COLO668 (cell line): ENCODE data around the gene METTL23.
A peak's percentile ranks its signal among the peaks of the same experiment; 100 is the strongest.
"Not testable (repeated sequence)": the region's sequence is repeated elsewhere in the genome, so short reads cannot be mapped to it uniquely, and the experiment has no call there.

Experiments used
- DNase-seq: peaks from one replicate; lab custom pipeline; 2025; ENCODE audit not compliant: unreplicated experiment; lab: John Stamatoyannopoulos, UW

METTL23 gene

GRCh38 chr17:76713765-76714164 is 12.9 kb upstream of the METTL23 start:
- no peak for DNase-seq

DNA sequence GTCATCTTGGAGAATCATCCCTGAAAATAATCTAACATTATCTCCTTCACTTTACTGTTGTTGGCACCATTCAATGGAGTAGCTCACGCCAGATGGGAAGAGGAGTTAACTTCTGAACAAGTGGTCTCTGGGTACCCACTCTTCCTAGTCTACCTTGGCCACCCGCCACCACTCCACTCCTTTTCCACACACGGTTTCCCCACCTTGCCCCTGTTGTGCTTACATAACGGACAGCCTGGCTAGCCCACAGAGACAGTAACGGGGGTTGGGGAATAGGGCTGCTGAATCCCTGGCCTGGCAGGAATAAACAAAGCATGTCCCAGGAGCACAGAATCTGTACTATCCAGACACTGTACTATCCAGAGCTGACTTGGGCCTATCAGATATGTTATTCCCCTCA is 12.3 kb upstream of the METTL23 start:
- DNase-seq = no peak

DNA sequence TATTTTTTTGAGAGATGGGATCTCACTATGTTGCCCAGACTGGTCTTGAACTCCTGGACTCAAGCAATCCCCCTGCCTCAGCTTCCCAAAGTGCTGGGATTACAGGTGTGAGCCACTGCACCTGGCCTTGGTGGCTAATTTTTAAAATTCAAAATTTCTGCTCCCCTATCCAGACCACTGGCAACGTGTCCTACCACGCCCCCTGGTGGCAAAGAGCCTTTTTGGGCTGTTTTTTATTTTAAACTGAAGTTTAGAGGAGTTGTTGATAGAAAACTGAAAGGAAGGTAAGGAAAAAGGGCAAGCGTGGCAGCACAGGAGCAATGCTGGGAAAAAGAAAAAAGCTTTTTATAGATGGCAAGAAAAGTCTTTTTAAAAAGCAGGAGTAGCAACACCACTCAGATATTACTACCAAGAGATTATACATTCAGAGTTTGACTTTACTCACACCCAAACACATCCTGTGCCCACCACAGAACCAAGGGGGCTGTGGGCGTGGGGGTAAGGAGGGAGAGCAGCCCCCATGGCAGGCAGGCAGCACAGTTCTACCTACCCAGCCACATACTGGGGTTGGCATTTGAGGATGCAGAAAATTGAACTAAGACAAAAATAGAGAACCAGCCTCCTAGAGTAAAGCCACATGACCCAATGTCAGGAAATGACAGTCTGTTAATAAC is 11.7 kb upstream of the METTL23 start:
- DNase-seq = peak; percentile 8

DNA sequence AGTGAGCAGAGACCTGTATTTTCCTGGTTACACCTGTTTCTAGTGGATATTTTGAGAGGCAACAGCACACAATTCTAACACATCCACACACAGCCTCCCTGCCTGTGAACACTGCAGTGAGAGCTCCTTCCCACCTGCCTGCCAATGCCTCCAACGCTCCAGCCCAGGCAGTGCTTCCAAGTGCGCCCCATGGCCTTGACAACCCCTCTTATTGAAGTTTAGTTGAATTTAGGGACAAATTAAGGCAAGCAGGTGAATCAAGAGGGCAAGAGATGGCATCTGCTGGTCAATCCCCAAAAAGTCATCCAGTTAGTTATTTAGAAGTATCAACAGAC is 11.2 kb upstream of the METTL23 start:
- no peak for DNase-seq

DNA sequence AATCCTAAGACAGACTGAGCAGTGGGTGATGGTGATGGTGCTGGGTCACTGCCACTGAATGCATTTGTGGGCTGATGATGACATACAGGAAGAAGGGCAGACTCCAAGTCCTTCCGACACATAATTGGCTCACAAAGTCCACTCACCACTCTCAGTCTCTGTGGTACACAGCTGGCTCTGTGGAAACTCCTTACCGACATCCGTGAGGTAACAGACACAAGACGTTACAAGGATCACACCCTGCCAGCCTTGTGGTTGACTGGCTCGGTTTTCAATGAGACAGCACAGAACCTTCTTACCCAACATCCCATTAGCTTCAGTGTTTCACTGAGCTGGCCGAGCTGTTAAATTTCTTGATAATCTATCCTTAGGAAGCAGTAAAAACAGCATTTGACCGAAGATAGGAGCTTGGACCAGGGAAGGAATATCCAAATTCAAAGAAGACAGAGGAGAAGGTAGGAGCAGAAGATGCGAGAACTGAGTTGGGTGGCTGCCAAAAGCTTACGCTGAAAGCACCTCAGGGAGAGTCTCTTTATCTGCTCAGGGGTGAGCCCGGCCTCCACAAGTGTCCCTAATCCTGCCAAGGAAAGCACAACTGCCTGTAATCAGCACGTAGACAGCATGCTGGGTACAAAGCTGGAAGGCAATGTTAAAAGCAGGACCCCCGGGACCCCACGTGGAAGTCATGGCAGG is 10.3 kb upstream of the METTL23 start:
- no peak for DNase-seq

- no peak for DNase-seq
Measured at GRCh38 chr17:76716839-76717215, 9.8 kb upstream of the METTL23 start.

- no peak for DNase-seq
Measured at GRCh38 chr17:76718516-76718915, 8.1 kb upstream of the METTL23 start.

- no peak for DNase-seq
Measured at GRCh38 chr17:76720211-76720610, 6.4 kb upstream of the METTL23 start.

- DNase-seq = no peak
Measured at GRCh38 chr17:76720941-76721340, 5.7 kb upstream of the METTL23 start.

GRCh38 chr17:76721463-76721862 is 5.2 kb upstream of the METTL23 start:
- no peak for DNase-seq

DNA sequence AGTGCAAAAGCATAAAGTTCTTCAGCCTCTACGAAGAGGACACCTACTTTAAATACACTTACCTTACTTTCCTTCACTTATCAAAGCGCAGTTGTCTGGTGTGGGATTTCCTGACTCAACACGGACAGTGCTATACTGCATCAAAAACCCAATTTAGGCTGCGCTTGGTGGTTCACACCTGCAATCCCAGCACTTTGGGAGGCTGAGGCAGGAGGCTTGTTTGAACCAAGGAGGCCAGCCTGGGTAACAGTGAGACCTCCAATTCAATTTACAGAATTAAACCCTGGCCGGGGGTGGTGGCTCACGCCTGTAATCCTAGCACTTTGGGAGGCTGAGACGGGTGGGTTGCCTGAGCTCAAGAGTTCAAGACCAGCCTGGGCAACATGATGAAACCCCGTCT is 4.4 kb upstream of the METTL23 start:
- DNase-seq = no peak

GRCh38 chr17:76722977-76723376 is 3.7 kb upstream of the METTL23 start:
- DNase-seq = not testable (repeated sequence)

DNA sequence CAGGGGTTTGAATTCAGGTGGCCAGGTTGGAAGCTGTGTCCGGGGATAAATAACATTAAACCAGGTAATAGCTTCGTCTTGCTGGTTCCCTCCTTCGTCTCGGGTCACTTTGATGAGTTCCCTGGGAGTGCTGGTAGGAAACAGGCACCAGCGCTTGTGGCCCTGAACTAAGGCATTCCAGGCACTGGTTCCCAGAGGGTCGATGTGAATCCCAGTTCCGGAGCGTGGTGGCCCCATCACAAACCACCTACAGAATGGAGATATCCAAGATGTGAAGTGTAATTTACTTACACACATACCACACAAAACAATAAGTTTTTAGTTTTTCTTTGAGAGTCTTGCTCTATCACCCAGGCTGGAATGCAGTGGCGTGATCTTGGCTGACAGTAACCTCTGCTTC is 2.8 kb upstream of the METTL23 start:
- no peak for DNase-seq

DNA sequence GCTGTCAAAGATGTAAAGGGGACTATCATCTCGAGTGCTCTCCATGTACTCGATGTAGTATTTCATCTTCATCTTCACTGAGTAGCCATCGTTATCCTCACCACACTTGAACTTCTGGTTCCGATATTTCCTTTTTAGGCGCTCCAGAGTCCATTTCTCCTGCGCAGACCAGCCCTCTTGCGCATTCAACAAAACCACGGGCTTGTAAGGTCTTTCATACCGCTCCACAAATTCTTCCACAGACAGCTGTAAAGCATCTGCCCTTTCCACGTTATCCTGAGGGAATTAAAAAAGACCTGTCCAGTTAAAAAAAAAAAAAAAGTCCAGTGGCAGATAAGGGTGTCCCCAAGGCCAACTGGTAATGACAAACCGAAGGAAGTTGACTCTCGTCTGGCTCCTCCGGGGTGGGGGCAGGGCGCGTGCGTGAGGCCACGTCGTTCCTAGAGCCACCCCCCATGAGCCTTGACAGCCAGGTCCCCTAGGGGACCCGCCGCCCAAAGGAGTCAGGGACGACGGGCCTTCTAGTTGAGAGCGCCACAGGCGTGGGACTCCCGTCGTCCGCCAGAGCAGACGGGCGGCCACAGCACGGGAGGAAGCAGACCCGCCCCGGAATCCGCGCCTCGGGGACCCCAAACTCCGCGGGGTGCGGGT is 934 bp upstream of the METTL23 start:
- DNase-seq = peak; percentile 47

DNA sequence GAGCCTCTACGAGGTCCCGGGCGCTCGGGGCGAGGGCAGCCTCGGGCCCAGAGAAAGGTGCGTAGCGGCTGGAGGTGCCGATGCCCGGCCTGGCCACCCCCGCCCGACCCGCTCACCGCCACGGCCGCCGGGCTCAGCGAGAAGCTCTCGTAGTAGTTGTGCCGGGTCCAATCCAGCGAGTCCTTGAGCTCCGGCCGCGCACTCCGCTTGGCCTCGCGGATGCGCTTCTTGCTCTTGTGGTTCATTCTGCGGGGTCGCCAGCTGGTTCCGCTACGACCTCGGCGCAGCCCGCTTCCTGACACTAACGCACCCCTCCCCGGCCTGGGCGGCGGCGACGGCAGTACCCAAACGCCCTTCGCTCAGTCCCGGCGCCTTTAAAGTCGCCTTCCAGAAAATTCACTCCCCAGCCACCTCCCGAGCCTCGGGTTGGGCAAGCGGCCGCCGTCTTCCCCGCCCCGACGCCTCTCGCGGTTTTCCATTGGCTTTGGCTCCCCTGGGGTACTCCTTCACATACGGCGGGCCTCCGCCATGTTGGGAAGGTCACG is 336 bp upstream of the METTL23 start, which contains the start of gene JMJD6:
TSS of gene JMJD6 (minus strand) at position 376 of the 545 bp plus-strand sequence. CDS start at position 245, 131 bp downstream.
- DNase-seq = peak; percentile 90

GRCh38 chr17:76727745-76728456 is 1.3 kb downstream of the METTL23 start:
- no peak for DNase-seq

GRCh38 chr17:76731800-76732733 is 5.4 kb downstream of the METTL23 start:
- not testable (repeated sequence) for DNase-seq

- no peak for DNase-seq
Measured at GRCh38 chr17:76732734-76733617, 6.3 kb downstream of the METTL23 start.

GRCh38 chr17:76733618-76733957 is 6.9 kb downstream of the METTL23 start:
- DNase-seq = no peak
